Measurements from ENCODE around the gene CGREF1. TPM values are rescaled to one million over a fixed set of nuclear protein-coding genes. Genes with fewer than 3 reads are reported as not detected.

The CGREF1 gene
- total RNA-seq, 4 donors from 2014 or later = 2.3 to 22.9 (median 9.7) TPM

- H3K27me3 ChIP-seq = no peaks in the 10 kb centered on the region
- no peak for TF ChIP-seq POLR2A (IDR thresholded peaks at IDR 0.05)
- no peak for TF ChIP-seq CTCF (IDR thresholded peaks at IDR 0.05)
- no peak overlapping the region for H3K27ac ChIP-seq
- no peaks in the 10 kb centered on the region for H3K36me3 ChIP-seq
- H3K9me3 ChIP-seq = no peaks in the 10 kb centered on the region
- no peak overlapping the region for H3K4me3 ChIP-seq
- H3K4me1 ChIP-seq = peaks cover 0 to 12% of the 10 kb centered on the region in 2 donors
- no peak for DNase-seq
- intact Hi-C loops (cut with DNase I; ENCODE audit: low total_unique reads) = no loop called here
These were observed 30.3 kb downstream of the CGREF1 start for GRCh38 chr2:27088634-27089033.

DNA sequence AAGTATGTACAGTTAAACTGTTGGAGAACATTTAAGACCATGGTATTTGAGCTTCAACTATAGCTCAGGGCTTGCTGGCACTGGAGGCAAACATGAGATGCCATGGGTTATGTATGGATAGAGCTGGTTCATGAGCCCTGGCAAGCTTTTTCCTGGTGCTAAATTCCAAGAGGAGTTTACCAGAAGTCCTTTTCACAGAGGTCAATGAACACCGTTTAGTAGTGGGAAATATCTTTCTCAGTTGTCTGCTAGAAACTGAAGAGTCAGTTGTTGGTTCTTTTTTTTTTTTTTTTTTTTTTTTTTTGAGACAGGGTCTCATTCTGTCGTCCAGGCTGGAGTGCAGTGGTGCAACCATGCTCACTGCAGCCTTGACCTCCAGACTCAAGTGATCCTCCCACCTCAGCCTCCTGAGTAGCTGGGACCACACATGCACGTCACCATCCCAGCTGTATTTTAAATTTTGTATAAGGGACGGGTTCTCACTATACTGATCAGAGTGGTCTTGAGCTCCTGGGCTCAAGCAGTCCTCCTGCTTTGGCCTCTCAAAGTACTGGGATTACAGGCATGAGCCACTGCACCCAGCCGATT lies 31.0 kb downstream of the CGREF1 start:
- Histone ChIP-seq H3K4me3 (no peak overlapping the region), H3K36me3 (no peaks in the 10 kb centered on the region), H3K27me3 (no peaks in the 10 kb centered on the region), H3K4me1 (peaks cover 0 to 12% of the 10 kb centered on the region in 2 donors), H3K27ac (no peak overlapping the region), H3K9me3 (no peaks in the 10 kb centered on the region)
- intact Hi-C loops (cut with DNase I; ENCODE audit: low total_unique reads) = no loop called here
- no peak for DNase-seq
- TF ChIP-seq CTCF (IDR thresholded peaks at IDR 0.05) = no peak
- TF ChIP-seq POLR2A (IDR thresholded peaks at IDR 0.05) = no peak

GRCh38 chr2:27086724-27087593 lies 32.0 kb downstream of the CGREF1 start, which contains the start of gene KHK:
Gene KHK (plus strand): TSS chr2:27086772. CDS start chr2:27087260, 488 bp downstream.
- Histone ChIP-seq H3K4me1 (peaks cover 0 to 20% of the 10 kb centered on the region in 2 donors), H3K4me3 (peak within 1 kb of the TSS; percentile 48 to 62), H3K27ac (peak within 1 kb of the TSS; percentile 82 to 85), H3K9me3 (no peaks in the 10 kb centered on the region), H3K36me3 (no peaks in the 10 kb centered on the region), H3K27me3 (no peaks in the 10 kb centered on the region)
- intact Hi-C loops (cut with DNase I; ENCODE audit: low total_unique reads) = no loop called here
- DNase-seq = peak; percentile 66 to 73
- TF ChIP-seq POLR2A (IDR thresholded peaks at IDR 0.05) (no peak), CTCF (IDR thresholded peaks at IDR 0.05) (no peak)

DNA sequence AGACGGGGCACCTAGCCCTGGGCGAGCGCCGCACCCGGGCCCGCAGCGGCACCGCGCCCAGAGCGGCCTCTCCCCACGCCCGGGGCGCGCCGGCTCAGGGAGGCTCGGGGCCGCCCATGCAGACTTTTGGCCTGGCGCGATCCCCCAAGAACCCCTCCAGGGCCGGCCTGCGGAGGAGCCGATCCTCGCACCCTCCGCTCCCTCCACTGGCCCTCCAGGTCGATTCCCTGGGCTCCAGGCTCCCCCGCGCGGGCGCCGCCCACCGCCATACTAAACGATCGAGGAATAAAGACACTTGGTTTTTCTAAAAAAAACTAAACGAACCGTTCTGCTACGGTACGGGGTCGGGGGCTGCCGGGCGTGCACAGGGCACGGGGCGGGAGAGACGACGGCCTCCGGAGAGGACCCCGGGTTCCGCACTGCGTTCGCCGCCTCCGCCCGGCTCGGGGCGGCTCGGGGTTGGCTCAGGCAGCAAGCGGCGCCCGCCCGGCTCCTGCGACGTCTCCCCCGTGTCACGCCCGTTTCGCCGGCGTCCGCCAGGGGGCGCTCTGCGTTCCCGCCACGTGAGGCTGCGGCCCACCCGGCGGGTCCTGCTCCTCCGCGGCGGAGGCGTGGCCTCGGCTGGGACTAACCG lies 32.7 kb downstream of the CGREF1 start:
- peak; percentile 92 to 98 for DNase-seq
- Histone ChIP-seq H3K9me3 (no peaks in the 10 kb centered on the region), H3K27me3 (no peaks in the 10 kb centered on the region), H3K4me1 (peaks cover 5 to 23% of the 10 kb centered on the region in 2 donors), H3K4me3 (peak overlapping the region; percentile 48 to 62), H3K27ac (peak overlapping the region; percentile 82 to 85), H3K36me3 (no peaks in the 10 kb centered on the region)
- intact Hi-C loops (cut with DNase I; ENCODE audit: low total_unique reads) = no loop called here
- TF ChIP-seq CTCF (IDR thresholded peaks at IDR 0.05) = peak; percentile 66 to 98 (median 94)
- TF ChIP-seq POLR2A (IDR thresholded peaks at IDR 0.05) = peak; percentile 47 to 61

Measured in uterus (tissue), 4 donors.